NCI-H187 (cell line): Measurements from ENCODE around the gene APOBEC3B.
"Not testable (repeated sequence)": the region's sequence is repeated elsewhere in the genome, so short reads cannot be mapped to it uniquely, and the experiment has no call there.

Experiments used
- DNase-seq, 2 experiments: peaks; one replicate each; lab custom pipeline; 2025; lab: John Stamatoyannopoulos, UW

Gene APOBEC3B

GRCh38 chr22:38981992-38982927 is at the start of gene APOBEC3B:
TSS of gene APOBEC3B (plus strand) at chr22:38982347. CDS start at chr22:38982454, 107 bp downstream.
- DNase-seq = no peak

- peak in 1 of 2 experiments; percentile 57 for DNase-seq
Observed at GRCh38 chr22:38935023-38935422, 47.1 kb upstream of the APOBEC3B start.

- no peak for DNase-seq
Observed at GRCh38 chr22:38935616-38936015, 46.5 kb upstream of the APOBEC3B start.

GRCh38 chr22:38936562-38936961 is 45.6 kb upstream of the APOBEC3B start:
- DNase-seq = no peak

- DNase-seq = no peak
Observed at GRCh38 chr22:38937036-38937435, 45.1 kb upstream of the APOBEC3B start.

GRCh38 chr22:38937541-38937940 is 44.6 kb upstream of the APOBEC3B start:
- no peak for DNase-seq

- DNase-seq = no peak
Observed at GRCh38 chr22:38938221-38938620, 43.9 kb upstream of the APOBEC3B start.

GRCh38 chr22:38938925-38939324 is 43.2 kb upstream of the APOBEC3B start:
- DNase-seq = no peak

GRCh38 chr22:38940811-38941384 is 41.2 kb upstream of the APOBEC3B start:
- no peak for DNase-seq

- no peak for DNase-seq
Observed at GRCh38 chr22:38941488-38941987, 40.6 kb upstream of the APOBEC3B start.

- DNase-seq = no peak
Observed at GRCh38 chr22:38942702-38943101, 39.4 kb upstream of the APOBEC3B start.

- no peak for DNase-seq
Observed at GRCh38 chr22:38943201-38943600, 38.9 kb upstream of the APOBEC3B start.

GRCh38 chr22:38943882-38944281 is 38.3 kb upstream of the APOBEC3B start:
- no peak for DNase-seq

- no peak for DNase-seq
Observed at GRCh38 chr22:38944653-38945052, 37.5 kb upstream of the APOBEC3B start.

- not testable (repeated sequence) for DNase-seq
Observed at GRCh38 chr22:38945706-38946338, 36.3 kb upstream of the APOBEC3B start.

- DNase-seq = no peak
Observed at GRCh38 chr22:38946771-38947170, 35.4 kb upstream of the APOBEC3B start.

GRCh38 chr22:38947321-38948140 is 34.6 kb upstream of the APOBEC3B start:
- DNase-seq = no peak

- DNase-seq = no peak
Observed at GRCh38 chr22:38948181-38948940, 33.8 kb upstream of the APOBEC3B start.

- DNase-seq = no peak
Observed at GRCh38 chr22:38949889-38950405, 32.2 kb upstream of the APOBEC3B start.

GRCh38 chr22:38950527-38951295 is 31.4 kb upstream of the APOBEC3B start:
- DNase-seq = no peak
